SK-N-MC (cell line): ENCODE data around the gene TXNRD2.
"Not testable (repeated sequence)": the region's sequence is repeated elsewhere in the genome, so short reads cannot be mapped to it uniquely, and the experiment has no call there.

Experiments
- EZH2 ChIP-seq: fragments of 200-600 bp; sonication (generic); IDR thresholded peaks from one replicate; pipeline ENCODE4 v1.6.1; 2017; ENCODE audit warnings: antibody characterized with exemption
- FOXP2 ChIP-seq: optimal IDR thresholded peaks from 2 replicates; pipeline ENCODE3; 2011; ENCODE audit warnings: mild to moderate bottlenecking, moderate library complexity; ENCODE audit not compliant: insufficient read depth; ENCODE audit errors: extremely low read length, control extremely low read depth
- POLR2AphosphoS5 ChIP-seq: IDR thresholded peaks from 2 replicates; pipeline ENCODE4 v1.6.1; 2012; ENCODE audit warnings: mild to moderate bottlenecking, low read depth, low read length, borderline replicate concordance

DNA sequence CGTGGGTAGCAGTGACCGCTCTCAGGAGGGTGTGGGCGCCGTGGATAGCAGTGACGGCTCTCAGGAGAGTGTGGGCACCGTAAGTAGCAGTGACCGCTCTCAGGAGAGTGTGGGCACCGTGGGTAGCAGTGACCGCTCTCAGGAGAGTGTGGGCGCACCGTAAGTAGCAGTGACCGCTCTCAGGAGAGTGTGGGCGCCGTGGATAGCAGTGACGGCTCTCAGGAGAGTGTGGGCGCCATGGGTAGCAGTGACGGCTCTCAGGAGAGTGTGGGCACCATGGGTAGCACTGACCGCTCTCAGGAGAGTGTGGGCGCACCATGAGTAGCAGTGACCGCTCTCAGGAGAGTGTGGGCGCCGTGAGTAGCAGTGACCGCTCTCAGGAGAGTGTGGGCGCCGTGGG, 34.8 kb downstream of the TXNRD2 start:
- TF ChIP-seq EZH2, POLR2AphosphoS5, FOXP2: not testable (repeated sequence)
